Measurements from ENCODE around the gene KCNF1.
"Not testable (repeated sequence)": the region's sequence is repeated elsewhere in the genome, so short reads cannot be mapped to it uniquely, and the experiment has no call there.

Gene KCNF1

DNA sequence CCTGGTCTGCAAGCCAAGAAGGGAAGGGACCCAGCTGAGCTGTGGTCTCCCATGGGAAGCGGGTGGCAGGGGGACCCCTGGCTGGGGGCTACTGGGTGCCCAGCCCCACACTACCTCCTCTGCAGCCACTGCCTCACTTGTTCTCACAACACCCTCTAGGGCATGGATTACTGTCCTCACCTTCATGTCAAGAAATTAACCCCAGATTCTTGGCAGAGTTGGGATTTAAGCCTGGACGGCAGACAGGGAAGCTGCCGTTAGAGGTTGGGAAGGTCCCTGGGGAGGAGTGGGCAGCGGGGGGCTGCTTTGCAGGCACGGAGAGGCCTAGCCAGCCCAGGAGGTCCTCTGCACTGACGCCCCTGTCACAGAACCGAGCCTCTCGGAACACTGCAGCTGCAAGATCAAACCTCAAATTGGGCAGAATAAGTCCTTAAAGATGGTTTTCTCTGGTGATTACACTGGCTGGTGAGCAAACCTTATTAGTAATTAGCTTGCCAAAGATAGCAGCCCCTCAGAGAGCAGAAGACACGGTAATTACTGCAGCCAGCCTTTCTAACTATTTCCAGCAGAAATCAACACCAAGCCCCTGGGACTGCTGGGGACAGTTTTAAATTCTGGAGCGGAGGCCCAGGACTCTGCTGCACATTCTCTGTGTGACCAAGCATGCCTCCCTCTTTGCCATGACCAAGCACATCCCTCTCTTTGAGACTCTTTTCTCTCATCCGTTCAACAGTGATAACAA lies 35.9 kb downstream of the KCNF1 start:
- DNase-seq = no peak

DNA sequence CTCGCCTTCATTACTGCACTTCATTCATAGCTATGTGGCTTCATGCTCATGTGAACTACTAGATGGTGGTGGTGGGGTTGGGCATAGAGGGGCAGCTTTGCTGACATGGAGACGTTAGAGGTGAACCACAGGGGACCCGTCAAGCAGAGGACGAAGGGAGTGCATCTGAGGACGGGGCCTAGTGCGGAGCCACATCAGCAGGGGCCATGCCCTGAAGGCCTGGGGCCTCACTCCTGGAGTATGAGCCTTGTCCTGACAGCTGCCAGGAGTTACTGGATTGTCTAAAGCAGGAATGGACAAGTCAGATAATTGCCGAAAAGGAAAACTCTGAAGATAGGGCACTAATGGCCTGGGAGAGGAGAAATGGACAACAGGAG lies 36.4 kb downstream of the KCNF1 start:
- no peak for DNase-seq

DNA sequence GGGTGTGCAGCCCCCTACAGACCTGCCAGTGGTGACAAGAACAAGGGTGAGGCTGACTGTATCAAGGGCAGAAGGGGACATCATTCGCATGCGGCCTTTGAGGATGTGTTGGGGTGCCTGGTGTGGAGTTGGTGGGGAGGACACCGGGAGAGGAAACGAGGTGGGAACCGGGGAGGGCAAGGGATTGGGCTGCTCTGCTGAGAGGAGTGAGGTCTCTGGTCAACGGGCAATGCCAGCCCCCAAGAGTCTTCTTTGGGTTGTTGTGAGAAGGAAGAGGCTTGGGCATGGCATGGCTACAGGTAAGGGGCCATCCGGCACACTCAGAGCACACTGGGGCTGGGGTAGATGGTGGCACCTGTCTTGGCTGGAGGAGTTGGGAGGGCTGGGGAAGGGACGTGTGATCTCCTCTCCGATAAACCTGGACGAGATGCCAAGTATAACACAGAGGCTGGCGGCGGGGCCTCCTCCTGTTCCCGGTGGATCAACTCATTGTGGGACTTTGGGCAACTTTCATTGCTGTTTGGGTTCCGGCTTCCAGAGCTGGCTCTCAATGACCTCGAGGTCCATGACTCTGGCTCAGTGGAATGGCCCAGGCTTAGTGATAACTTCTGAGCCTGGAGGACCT lies 37.0 kb downstream of the KCNF1 start:
- DNase-seq = no peak

DNA sequence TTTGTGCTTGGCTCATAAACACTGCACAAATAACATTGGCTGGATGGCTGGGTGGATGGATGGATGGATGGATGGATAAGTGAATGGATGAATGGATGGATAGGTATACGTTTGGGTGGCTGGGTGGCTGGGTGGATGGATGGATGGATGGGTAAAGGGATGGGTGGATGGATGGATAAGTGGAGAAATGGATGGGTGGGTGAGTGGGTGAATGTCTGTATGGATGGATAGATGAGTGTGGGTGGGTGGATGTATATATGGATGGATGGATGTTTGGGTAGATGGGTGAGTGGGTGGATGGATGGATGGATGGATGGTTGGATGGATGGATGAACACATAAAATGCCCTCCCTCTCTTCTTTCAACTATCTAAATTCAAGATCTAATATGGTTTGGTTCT lies 38.1 kb downstream of the KCNF1 start:
- no peak for DNase-seq

DNA sequence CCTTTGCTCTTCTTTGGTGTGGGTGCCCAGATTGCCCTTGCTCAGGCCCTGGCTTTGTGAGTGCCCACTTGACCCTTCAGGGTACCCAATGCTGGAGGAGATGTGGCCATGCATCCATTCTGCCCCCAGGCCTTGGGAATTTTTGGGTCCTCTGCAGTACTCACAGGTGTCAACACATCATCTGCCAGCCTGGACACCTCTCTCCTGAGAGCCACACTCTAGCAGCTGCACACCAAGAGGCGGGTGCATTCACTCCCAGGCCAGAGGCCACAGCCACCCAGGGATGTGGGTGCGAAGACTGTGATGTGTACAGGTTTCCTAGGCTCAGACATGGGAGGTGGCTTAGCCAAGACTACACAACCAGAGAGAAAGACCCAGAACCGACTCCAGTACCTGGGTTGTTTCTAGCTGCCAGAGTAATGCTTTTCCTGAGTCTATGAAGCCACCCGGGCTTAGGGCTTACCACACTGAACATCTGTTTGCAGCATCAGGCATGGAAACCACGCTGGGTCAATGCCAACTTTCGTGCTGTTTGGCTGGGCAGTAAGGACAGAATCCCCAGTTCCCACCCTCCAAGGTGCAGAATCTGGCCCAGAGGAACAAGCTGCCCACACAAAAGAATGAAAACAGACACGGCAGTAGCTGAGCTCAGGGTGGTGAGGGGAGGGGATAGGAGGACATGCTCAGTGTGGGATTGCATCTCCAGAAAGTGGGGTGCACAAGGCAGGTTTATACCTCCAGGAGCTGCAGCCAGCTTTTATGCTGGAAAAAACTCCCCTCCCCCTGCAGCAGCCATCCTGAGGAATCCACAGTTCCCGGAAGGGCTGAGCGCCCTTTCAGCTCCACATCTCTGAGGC lies 40.1 kb downstream of the KCNF1 start:
- no peak for DNase-seq

DNA sequence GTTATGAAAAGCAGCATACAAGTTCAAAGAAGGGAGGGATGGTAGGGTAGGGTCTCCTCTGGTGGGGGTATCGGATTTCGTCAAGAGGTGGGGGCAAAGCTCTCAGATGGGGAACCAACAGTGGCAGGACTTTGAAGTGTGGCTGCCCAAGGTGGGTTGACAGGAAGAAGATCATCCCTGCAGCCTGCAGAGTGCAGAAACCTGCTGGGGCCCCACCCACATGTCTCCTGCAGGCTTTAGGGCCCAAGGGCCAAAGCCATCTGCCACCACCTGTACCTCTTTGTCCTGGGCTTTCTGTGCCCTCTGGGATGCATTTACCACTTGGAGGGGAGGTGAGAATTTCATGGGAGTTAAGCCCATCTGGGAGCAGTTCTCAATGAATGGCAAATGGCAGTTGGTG lies 42.7 kb downstream of the KCNF1 start:
- DNase-seq = no peak

DNA sequence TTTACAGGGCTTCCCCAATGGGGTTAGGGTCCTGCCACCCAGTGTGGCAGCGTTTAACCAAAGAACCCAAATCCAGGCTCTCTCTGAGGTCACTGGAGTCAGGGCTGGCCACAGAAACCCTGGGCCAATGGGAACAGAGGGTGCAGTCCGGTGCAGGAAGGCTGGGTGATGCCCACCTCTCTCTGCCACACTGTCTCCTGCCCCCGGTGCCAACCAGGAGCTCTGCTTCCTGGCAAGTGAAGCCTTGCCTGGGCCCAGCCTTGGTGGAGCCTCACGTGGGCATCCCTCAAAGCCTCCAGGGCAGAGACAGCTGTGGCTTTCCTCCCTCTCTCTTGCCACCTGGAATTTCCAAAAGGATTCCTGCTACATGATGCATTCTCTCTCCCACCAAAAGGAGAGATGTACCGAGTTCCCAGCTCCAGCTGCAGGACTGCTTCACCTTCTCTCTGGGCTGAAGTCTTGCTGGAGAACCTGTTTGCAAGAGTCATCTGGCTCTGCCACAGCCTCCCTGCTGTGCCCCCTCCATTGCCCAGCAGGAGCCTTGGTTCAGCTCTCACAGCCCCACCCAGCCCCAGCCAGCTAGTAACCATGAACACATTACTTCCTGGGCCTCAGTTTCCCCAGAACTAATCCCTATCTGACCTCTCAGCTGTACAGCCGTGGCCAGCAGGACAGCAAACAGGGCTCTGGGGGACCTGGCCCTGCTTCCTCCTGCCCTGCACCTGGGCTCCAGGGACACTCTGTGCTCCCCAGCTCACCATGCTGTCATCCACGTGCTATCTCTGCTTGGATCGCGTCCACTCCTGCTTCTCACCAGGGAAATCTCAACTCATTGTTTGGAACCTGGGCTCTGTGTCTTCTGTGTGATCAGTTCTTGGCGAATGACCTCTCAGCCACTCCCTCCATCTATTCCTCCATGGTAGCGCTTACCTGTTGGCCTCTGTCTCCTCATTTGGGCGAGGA lies 43.4 kb downstream of the KCNF1 start:
- DNase-seq = no peak

DNA sequence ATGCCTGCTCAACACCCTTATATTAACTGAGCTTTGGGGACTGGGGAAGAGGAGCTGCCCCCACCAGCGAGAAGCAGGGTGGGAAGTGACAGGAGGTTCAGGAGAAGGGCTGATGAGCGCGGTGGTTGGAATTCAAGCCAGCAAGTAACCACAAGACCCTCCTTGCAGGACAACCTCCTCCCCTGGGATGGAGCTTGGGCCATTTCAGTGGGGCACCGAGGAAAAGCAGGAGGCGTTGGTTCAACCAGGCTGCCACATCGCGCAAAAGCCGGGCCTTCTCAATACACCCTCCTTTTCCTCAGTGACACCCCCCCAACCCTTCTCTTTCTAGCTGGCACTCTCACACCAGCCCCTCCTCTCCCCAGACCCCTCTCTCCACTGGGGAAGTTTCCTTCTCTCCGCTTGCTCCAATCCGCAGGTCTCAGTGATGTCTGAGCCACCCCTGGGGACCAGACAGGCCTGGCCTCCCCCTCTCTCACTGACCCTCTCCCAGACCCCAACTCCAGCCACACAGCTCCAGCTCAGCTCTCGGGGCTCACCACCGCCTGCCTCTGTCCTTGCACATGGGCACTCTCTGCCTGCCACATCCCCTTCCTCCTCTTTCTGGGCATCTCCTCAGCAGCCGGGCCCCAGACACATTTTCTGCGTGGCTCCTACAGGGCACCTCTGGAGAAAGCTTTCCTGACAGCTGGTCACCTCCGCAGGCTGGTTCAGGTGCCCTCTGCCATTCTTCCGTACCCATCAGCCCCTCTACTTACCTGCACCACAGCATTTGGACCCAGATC lies 44.5 kb downstream of the KCNF1 start:
- no peak for DNase-seq

DNA sequence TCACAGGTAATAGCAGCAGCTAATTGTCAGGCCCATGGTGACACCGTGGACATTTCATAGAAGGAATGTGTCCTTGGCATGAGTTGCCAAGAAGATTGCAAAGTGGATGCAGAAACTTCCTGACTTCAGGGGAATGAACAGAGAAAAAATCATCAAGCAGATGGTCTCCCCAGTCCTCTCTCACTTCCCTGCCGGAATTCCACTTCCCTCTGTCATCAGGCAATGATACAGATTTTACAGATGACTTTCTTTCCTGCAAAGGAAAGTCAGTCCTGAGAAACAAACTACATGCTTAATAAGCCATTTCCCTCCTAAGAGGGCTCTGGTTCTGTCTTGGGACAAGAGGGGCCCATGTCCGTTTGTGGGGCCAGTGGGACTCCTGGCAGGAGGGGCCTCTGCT lies 45.7 kb downstream of the KCNF1 start:
- no peak for DNase-seq

DNA sequence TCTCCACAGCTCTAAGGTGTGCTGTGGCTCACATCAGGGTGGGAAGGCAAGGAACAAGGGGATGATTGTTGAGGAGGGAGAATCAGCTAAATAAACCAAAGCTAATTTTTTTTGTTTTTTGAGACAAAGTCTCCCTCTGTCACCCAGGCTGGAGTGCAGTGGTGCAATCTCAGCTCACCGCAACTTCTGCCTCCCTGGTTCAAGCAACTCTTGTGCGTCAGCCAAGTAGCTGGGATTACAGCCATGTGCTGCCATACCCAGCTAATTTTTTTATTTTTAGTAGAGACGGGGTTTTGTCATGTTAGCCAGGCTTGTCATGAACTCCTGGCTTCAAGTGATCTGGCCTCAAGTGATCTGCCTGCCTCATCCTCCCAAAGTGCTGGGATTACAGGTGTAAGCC lies 46.7 kb downstream of the KCNF1 start:
- not testable (repeated sequence) for DNase-seq

DNA sequence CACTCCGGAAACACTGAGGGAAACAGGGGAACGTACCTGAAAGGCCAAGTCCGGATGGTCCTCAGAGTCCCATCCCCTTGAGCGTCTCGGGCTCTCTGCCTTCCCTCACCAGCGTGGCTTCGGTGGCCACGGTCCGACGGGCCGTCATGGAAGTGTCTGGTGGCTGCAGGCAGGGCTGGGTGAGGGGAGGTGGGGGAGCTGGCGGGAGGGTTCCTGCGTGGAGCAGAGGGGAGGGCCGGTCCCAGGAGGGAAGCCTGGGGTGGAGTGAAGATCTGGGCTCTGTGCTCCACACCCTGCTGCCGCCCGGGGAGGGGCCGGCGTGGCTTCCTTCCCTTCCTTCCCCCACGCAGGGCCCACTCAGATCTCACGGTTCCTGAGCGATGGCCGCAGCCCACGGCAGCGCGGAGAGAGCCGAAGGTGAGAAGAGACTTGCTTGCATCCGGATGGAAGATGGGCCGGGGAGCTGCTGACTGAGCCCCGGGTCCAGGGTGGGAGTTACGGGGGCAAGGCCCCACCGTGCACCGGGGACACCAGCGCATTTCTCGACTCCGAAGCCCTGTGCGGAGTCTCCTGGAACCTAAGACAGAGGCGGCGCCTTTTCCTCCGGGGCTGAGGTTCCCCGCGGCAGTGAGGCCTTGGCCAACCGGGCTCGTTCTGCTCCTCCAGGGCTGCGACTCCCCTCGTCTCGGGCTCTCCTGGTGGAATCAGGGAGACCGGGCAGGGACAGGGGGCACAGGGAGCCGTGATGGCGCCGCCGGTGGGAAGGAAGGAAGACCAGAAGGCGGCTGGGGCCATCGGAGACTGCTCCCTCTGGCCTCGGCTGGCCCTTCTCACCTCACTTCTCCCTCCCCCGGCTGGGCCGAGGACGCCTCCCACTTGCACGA lies 49.1 kb downstream of the KCNF1 start:
- DNase-seq = no peak

DNA sequence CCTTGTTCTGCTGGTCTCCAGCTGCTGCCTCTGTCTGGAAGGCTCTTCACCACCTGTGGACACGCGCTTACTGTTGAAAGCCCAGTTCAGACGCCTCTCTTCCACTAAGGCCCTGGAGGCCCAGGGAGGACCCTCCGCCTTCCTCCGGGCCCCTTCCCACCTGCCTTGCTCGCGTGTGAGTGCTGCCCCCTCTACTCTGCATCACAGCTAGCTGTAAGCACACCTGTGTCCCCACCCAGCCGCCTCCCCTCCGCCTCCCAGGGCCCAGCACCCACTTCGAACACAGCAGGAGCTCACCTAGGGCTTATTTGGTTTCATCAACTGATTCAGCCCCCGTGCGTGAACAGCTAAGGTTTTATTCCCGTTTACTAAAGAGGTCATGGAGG lies 49.7 kb downstream of the KCNF1 start:
- no peak for DNase-seq

DNA sequence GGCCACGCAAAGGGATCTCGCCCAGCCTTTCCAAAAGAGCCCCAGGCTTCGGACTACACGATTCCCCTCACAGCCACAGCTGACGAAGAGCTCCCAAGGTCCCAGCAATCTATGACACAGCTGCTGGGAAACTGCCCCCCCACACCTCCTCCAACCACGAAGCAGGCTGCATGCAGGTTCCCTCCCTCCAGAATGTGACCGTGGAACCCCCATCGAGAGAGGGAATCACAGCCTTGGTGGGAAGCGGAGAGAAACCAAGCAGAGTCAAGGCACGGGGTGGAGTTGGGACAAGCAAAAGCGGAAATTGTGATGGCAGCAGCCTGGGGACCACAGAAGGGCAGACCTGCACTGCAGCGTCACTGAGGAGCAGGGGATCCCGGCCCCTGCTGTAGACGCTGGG lies 50.3 kb downstream of the KCNF1 start:
- no peak for DNase-seq

DNA sequence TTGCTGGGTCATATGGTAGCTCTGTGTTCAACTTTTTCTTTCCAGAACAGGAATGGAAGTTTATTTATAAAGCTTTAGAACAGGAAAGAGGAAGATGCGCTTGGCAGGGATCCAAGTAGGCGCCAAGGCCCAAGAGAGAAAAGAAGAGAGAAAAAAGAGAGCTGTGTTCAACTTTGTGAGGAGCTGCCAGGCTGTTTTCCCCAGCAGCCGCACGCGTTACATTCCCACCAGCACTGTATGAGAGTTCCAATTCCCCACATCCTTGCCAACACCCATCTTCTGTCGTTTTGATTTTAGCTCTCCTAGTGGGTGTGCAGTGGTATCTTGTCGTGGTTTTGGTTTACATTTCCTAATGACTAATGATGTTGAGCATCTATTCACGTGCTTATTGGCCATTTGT lies 51.4 kb downstream of the KCNF1 start:
- DNase-seq = no peak
